Measurements from ENCODE around the gene TP53AIP1. TPM values are rescaled to one million over a fixed set of nuclear protein-coding genes. Genes with fewer than 3 reads are reported as not detected.

TP53AIP1 gene, protein sequence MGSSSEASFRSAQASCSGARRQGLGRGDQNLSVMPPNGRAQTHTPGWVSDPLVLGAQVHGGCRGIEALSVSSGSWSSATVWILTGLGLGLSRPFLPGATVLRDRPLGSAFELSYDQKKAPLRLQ
- total RNA-seq, result 1 to 10 TPM in 1 of 4 donors, not detected in 3; 1.0 TPM

GRCh38 chr11:128942817-128943427 is at the start of gene TP53AIP1:
TP53AIP1 (minus strand) TSS chr11:128942871; CDS start chr11:128937818, 5,053 bp downstream.
- H3K4me3 ChIP-seq, result no peak within 1 kb of the TSS
- H3K9me3 ChIP-seq, result no peaks in the 10 kb centered on the region
- no peaks in the 10 kb centered on the region for H3K4me1 ChIP-seq
- no peaks in the 10 kb centered on the region for H3K36me3 ChIP-seq
- no peak within 1 kb of the TSS for H3K27ac ChIP-seq
- H3K27me3 ChIP-seq, result no peaks in the 10 kb centered on the region
- intact Hi-C loops (cut with DNase I; ENCODE audit: low total_unique reads), result no loop called here
- TF ChIP-seq POLR2A (IDR thresholded peaks at IDR 0.05), result no peak
- TF ChIP-seq, protein P1, sequence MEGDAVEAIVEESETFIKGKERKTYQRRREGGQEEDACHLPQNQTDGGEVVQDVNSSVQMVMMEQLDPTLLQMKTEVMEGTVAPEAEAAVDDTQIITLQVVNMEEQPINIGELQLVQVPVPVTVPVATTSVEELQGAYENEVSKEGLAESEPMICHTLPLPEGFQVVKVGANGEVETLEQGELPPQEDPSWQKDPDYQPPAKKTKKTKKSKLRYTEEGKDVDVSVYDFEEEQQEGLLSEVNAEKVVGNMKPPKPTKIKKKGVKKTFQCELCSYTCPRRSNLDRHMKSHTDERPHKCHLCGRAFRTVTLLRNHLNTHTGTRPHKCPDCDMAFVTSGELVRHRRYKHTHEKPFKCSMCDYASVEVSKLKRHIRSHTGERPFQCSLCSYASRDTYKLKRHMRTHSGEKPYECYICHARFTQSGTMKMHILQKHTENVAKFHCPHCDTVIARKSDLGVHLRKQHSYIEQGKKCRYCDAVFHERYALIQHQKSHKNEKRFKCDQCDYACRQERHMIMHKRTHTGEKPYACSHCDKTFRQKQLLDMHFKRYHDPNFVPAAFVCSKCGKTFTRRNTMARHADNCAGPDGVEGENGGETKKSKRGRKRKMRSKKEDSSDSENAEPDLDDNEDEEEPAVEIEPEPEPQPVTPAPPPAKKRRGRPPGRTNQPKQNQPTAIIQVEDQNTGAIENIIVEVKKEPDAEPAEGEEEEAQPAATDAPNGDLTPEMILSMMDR (IDR thresholded peaks at IDR 0.05), result no peak
- no peak for DNase-seq

DNA sequence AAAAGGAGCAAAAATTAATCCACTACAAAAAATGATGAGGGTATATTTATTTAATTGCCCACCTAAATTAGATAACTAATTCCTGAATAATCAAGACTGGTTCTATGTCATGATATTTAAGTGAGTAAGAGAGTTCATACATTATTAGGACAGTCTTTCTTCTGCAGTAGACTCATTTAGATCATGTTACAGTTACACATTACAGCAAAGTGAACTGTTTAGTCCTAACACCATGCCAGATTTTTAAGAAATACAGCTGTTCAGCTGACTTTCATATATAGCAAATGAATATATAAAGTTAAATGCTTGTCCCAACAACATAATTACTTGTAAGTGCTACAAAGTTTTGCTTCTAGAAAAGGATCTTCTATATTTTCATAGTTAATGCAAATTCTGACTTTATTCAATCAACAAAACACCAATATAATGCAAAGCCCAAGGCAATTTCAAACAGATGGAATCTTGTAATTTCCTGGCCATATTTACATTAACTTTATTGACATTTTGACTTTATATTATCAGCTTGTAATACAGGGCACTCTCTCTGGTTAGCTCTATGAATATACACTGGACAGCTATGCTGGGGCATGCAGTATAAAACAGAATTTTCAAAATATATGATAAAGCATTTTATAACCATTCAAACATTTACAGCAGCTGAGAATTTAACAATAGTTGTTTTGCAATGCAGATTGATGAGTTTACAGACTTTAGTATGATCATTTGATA is 45.7 kb upstream of the TP53AIP1 start:
- Histone ChIP-seq H3K27ac (no peak overlapping the region), H3K36me3 (no peaks in the 10 kb centered on the region), H3K4me1 (no peaks in the 10 kb centered on the region), H3K27me3 (no peaks in the 10 kb centered on the region), H3K9me3 (no peaks in the 10 kb centered on the region), H3K4me3 (no peak overlapping the region)
- intact Hi-C loops (cut with DNase I; ENCODE audit: low total_unique reads), result no loop called here
- DNase-seq, result no peak
- TF ChIP-seq, protein P1 (IDR thresholded peaks at IDR 0.05), result no peak
- no peak for TF ChIP-seq POLR2A (IDR thresholded peaks at IDR 0.05)

- no peaks in the 10 kb centered on the region for H3K4me1 ChIP-seq
- H3K27ac ChIP-seq, result no peak overlapping the region
- intact Hi-C loops (cut with DNase I; ENCODE audit: low total_unique reads), result no loop called here
- H3K36me3 ChIP-seq, result no peaks in the 10 kb centered on the region
- DNase-seq, result no peak
- H3K27me3 ChIP-seq, result no peaks in the 10 kb centered on the region
- no peak for TF ChIP-seq POLR2A (IDR thresholded peaks at IDR 0.05)
- TF ChIP-seq, protein P1 (IDR thresholded peaks at IDR 0.05), result no peak
- no peaks in the 10 kb centered on the region for H3K9me3 ChIP-seq
- H3K4me3 ChIP-seq, result no peak overlapping the region
Measured at GRCh38 chr11:128985880-128986279, 43.2 kb upstream of the TP53AIP1 start.

DNA sequence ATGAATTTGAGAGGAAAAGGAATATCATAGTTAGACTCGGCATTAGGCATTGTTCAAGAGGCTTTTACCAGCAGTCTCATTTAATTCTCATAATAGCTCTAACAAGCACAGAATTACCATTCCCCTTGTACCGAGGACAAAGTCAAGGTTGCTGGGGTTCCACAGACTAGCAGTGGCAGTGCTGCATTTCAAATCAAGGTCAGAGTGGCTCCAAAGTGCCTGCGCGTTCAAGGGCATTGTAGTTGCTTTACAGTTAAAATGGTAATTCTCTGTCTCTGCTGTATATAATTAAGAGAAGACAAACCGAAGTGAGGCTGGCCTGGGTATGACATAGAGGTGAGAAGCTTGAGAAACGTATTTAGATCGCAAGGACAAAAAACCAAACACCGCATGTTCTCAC is 40.4 kb upstream of the TP53AIP1 start:
- TF ChIP-seq, protein P1 (IDR thresholded peaks at IDR 0.05), result no peak
- no peak for TF ChIP-seq POLR2A (IDR thresholded peaks at IDR 0.05)
- H3K36me3 ChIP-seq, result no peaks in the 10 kb centered on the region
- H3K27ac ChIP-seq, result no peak overlapping the region
- DNase-seq, result no peak
- no peaks in the 10 kb centered on the region for H3K27me3 ChIP-seq
- no peaks in the 10 kb centered on the region for H3K4me1 ChIP-seq
- no peak overlapping the region for H3K4me3 ChIP-seq
- intact Hi-C loops (cut with DNase I; ENCODE audit: low total_unique reads), result no loop called here
- no peaks in the 10 kb centered on the region for H3K9me3 ChIP-seq

- DNase-seq, result no peak
- no peaks in the 10 kb centered on the region for H3K9me3 ChIP-seq
- no peaks in the 10 kb centered on the region for H3K4me1 ChIP-seq
- no peaks in the 10 kb centered on the region for H3K27me3 ChIP-seq
- intact Hi-C loops (cut with DNase I; ENCODE audit: low total_unique reads), result no loop called here
- TF ChIP-seq POLR2A (IDR thresholded peaks at IDR 0.05), result no peak
- TF ChIP-seq, protein P1 (IDR thresholded peaks at IDR 0.05), result no peak
- no peak overlapping the region for H3K27ac ChIP-seq
- H3K4me3 ChIP-seq, result no peak overlapping the region
- no peaks in the 10 kb centered on the region for H3K36me3 ChIP-seq
Measured at GRCh38 chr11:128981254-128981653, 38.6 kb upstream of the TP53AIP1 start.

Data from uterus (tissue), 4 donors.